ENCODE results near the gene EIF4G2.

Gene EIF4G2

DNA sequence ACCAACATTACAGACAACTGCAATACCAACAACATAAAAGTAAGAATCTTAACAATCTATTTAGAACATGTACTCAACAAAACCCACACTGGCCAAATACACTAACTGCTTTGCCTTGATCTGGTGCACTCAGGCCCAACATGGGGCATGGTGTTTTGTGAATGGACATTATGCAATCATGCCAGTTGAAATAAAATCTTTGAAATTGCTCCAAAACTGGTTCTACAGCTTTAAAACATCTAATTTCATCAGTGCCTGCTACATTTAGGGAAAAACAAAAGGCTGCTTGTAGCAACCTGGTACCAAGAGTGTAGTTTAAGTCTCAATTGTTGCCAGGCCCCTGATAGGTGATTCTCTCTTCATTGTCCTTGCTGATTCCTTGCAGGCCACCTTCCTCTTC is 61.0 kb downstream of the EIF4G2 start:
- TF ChIP-seq EZH2 (IDR thresholded peaks at IDR 0.05; ENCODE audit: borderline replicate concordance, low read depth, low read length, severe bottlenecking), result no peak
- TF ChIP-seq, protein P1, sequence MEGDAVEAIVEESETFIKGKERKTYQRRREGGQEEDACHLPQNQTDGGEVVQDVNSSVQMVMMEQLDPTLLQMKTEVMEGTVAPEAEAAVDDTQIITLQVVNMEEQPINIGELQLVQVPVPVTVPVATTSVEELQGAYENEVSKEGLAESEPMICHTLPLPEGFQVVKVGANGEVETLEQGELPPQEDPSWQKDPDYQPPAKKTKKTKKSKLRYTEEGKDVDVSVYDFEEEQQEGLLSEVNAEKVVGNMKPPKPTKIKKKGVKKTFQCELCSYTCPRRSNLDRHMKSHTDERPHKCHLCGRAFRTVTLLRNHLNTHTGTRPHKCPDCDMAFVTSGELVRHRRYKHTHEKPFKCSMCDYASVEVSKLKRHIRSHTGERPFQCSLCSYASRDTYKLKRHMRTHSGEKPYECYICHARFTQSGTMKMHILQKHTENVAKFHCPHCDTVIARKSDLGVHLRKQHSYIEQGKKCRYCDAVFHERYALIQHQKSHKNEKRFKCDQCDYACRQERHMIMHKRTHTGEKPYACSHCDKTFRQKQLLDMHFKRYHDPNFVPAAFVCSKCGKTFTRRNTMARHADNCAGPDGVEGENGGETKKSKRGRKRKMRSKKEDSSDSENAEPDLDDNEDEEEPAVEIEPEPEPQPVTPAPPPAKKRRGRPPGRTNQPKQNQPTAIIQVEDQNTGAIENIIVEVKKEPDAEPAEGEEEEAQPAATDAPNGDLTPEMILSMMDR (IDR thresholded peaks at IDR 0.05; ENCODE audit: borderline replicate concordance, extremely low read depth, low read length, poor library complexity, severe bottlenecking), result no peak
- H3K27me3 ChIP-seq (ENCODE audit: insufficient read depth, low read length, poor library complexity), result no peaks in the 10 kb centered on the region
- H3K9me3 ChIP-seq (ENCODE audit: insufficient read depth, low read length, severe bottlenecking), result no peaks in the 10 kb centered on the region
- no peak overlapping the region for H3K4me2 ChIP-seq (ENCODE audit: insufficient read depth, low read length)
- peaks cover 17% of the 10 kb centered on the region for H3K79me2 ChIP-seq (ENCODE audit: insufficient read depth, low read length)
- peaks cover 1% of the 10 kb centered on the region for H3K36me3 ChIP-seq (ENCODE audit: insufficient read depth, low read length)
- no peaks in the 10 kb centered on the region; the same call in 1 of the 2 replicates for H4K20me1 ChIP-seq (ENCODE audit: insufficient read depth, low read length)
- no peak overlapping the region for H3K9ac ChIP-seq (ENCODE audit: low read depth, low read length)
- H3K27ac ChIP-seq (ENCODE audit: low read length), result no peak overlapping the region
- ATAC-seq (ENCODE audit: insufficient read depth, low read depth), result no peak
- H3K4me3 ChIP-seq (ENCODE audit: low read depth in 1 of 2, low read length in 2 of 2), result no peak overlapping the region
- no peak for DNase-seq
- no peak overlapping the region for H2AFZ ChIP-seq (ENCODE audit: low read depth, low read length)
- H3K4me1 ChIP-seq (ENCODE audit: insufficient read depth, low read length), result peaks cover 19% of the 10 kb centered on the region
